Amniotic epithelial cell (primary cell): ENCODE results near the gene TNNT2.

ENCODE experiments used
- DNase-seq: peaks from one replicate; pipeline ENCODE4 v3.0.0-alpha.2; 2010; ENCODE audit warnings: low read depth

The TNNT2 gene

GRCh38 chr1:201403359-201403758 is 25.9 kb upstream of the TNNT2 start:
- DNase-seq: no peak

- no peak for DNase-seq
Measured at GRCh38 chr1:201401700-201402099, 24.2 kb upstream of the TNNT2 start.

- no peak for DNase-seq
Measured at GRCh38 chr1:201400852-201401230, 23.4 kb upstream of the TNNT2 start.

- no peak for DNase-seq
Measured at GRCh38 chr1:201400212-201400851, 22.9 kb upstream of the TNNT2 start.

GRCh38 chr1:201399352-201400126 is 22.1 kb upstream of the TNNT2 start:
- DNase-seq: no peak

GRCh38 chr1:201399018-201399351 is 21.5 kb upstream of the TNNT2 start, which contains the start of gene LAD1:
TSS of gene LAD1 (minus strand) at chr1:201399324. CDS start at chr1:201399306, 18 bp downstream.
- no peak for DNase-seq

GRCh38 chr1:201397675-201398074 is 20.2 kb upstream of the TNNT2 start:
- peak; percentile 7 for DNase-seq

- no peak for DNase-seq
Measured at GRCh38 chr1:201396861-201397464, 19.5 kb upstream of the TNNT2 start.

- DNase-seq: no peak
Measured at GRCh38 chr1:201395936-201396335, 18.5 kb upstream of the TNNT2 start.

- no peak for DNase-seq
Measured at GRCh38 chr1:201394591-201394990, 17.1 kb upstream of the TNNT2 start.

- DNase-seq: no peak
Measured at GRCh38 chr1:201393076-201393475, 15.6 kb upstream of the TNNT2 start.

- peak; percentile 7 for DNase-seq
Measured at GRCh38 chr1:201391651-201392511, 14.4 kb upstream of the TNNT2 start.

GRCh38 chr1:201391225-201391624 is 13.7 kb upstream of the TNNT2 start:
- no peak for DNase-seq

GRCh38 chr1:201389051-201389450 is 11.6 kb upstream of the TNNT2 start:
- DNase-seq: no peak

GRCh38 chr1:201386208-201386607 is 8.7 kb upstream of the TNNT2 start:
- DNase-seq: no peak

GRCh38 chr1:201385299-201385891 is 7.9 kb upstream of the TNNT2 start:
- DNase-seq: peak; percentile 21

GRCh38 chr1:201384406-201384782 is 6.9 kb upstream of the TNNT2 start:
- DNase-seq: no peak

- DNase-seq: peak; percentile 75
Measured at GRCh38 chr1:201383647-201384405, 6.3 kb upstream of the TNNT2 start.

GRCh38 chr1:201381130-201381529 is 3.6 kb upstream of the TNNT2 start:
- no peak for DNase-seq

GRCh38 chr1:201379733-201380242 is 2.3 kb upstream of the TNNT2 start:
- no peak for DNase-seq

- DNase-seq: no peak
Measured at GRCh38 chr1:201378804-201379203, 1.3 kb upstream of the TNNT2 start.
